ENCODE data around the gene CKAP2L.

Gene CKAP2L

GRCh38 chr2:112757265-112757664, 7.1 kb downstream of the CKAP2L start:
- DNase-seq = no peak

- DNase-seq = no peak
Observed at GRCh38 chr2:112756207-112756606, 8.2 kb downstream of the CKAP2L start.

GRCh38 chr2:112755444-112755843, 9.0 kb downstream of the CKAP2L start:
- DNase-seq = no peak

GRCh38 chr2:112754564-112754963, 9.8 kb downstream of the CKAP2L start:
- no peak for DNase-seq

DNA sequence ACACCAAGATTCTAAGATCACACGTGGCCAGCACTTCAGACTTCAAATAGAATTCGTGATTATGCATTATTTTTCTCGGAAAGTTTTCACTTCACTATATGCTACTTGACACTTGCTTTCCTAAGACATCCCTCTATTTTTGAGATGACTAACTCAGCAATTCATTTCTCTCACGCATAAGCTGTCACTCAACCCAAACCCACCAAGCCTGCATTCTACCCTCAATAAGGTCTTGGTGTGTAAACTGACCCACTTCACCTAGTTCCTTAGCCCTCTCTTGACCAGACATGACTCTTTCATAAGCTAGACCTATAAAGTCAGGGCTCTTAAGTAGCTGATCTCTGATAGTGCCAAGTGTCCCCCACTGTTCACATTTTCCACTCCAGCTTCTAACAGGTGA, 11.7 kb downstream of the CKAP2L start:
- DNase-seq = no peak

GRCh38 chr2:112751451-112752197, 12.8 kb downstream of the CKAP2L start:
- no peak for DNase-seq

DNA sequence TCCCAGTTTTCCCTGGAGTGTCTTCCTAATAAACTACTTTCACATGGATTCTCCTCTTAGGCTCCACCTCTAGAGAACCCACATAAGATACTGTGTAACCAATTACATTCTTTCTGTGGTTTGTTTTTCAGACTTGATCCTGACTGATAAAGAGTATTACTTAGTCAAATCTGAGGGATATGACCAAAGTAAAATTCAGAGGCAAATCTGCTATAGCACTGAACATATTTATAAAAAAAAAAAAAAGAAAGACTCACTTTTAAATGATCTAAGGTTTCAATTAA, 13.9 kb downstream of the CKAP2L start:
- DNase-seq = no peak

DNA sequence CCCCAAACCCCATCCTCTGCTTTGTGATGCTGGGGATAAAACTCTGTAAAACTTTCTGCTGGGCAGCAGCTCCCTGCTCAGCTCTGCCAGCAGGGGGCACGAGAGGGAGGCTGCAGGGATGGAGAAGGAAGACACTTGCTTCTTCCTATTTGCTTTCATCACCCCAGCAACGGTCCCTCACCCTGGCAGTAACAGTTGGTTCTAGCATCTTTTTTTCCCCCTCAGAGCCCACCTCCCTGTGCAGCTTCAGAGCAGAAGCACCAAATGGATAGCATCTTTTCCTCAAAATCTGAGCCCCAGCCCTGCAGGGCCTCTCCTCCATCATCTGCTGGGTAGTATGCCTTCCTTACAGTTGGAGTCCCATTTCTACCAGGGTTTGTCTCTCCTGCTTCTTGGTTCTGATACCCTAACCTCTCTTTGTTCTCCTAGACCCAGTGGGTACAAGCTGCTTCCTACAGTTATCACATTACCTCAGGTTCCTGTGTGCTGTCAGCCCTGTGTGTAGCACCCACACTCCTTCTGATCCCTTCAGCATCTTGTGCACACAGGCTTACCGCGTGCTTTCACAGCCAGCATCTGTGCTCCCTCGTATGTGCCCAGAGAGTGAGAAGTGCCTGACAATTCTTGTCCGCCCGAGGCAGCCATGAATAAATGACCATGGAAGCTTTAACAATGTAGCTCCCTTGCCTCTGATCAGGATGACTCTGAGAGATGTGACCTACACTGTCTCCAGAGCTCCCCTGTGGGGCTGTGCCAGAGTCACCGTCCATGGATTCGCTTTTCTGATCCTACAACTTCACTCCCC, 14.5 kb downstream of the CKAP2L start:
- peak; percentile 89 for DNase-seq

GRCh38 chr2:112740527-112740926, 23.9 kb downstream of the CKAP2L start:
- no peak for DNase-seq

DNA sequence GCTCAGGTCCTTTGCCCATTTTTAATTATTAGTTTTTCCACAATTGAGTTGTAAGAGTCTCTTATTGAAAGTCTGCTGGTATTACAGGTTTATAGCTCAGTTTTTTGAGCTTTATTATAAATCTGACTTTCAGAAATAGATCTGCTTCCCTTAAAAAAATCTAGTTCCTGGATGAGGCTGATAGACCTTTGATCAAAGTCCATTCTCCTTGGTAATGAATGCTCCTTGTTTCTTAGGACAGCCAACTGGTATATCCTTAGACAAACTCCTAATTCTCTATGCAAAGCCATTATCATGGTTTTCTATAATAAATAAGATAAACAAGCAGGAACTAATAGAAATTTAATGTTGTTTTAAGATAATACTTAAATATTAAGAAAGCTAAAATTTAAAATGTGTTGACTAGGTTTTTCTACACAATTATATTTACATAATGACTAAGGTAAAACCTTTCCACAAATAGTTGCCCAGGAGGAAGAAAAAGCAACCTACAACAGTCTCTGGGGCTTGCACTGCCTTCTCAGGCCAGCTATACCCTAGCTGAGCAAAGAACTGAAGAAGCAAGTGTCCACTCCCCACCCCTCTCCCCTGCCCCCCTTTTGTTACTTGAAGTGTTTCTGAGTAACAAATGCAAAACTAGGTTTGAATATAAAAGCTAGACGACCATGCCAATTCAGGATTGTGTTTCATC, 26.7 kb downstream of the CKAP2L start:
- no peak for DNase-seq

DNA sequence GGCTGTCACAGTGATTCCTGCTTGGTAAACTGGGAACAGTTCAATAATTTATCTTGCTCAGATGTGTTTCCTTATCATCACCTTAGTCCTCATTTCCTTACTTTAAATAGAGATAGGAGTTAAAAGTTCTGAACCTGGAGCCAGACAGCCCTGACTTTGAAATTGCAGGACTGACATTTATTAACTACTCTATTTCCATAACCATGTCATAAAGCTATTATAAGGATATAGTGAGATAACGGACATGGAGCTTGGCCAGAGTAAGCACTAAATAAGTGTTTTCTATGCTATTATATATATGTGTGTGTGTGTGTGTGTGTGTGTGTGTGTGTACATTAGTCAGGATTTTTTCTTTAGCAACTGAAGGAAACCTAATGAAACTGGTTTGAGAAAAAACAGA, 30.5 kb downstream of the CKAP2L start:
- no peak for DNase-seq

DNA sequence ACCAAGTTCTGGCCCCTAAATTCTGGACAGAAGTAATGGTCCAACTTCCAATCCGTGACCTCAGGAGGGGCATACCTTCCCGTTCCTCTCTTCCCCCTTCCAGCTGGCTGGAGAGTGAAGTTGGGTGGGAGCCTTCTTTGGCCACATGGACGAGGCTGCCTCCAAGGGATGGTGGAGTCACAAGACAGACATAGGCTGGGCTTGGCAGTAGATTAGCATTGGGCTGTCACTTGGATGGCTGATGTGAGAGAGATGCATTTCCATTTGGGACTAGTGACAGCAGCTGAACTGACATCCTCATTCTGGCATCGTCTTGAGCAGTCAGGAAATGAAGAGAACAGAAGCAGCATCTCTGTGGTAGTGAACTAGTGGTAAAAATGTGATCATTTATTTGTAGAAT, 31.0 kb downstream of the CKAP2L start:
- DNase-seq = no peak

DNA sequence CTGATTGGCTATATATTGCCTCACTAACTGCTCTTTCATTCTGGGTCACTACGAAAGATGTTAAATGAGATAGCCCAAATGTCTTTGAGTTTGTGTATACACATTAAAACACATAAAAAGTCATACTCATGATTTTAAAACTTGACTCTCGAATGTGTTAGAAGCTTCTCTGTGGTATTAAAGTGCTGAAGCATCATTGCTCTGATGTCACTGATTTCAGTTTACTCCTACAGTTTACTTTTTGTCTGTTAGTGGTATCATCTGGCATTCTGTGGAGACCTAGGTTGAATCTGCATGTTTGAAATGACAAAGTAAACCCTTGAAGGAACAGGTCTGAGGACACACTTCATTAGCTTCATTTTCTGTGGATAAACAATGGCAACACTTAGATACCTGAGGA, 32.9 kb downstream of the CKAP2L start:
- no peak for DNase-seq

GRCh38 chr2:112730791-112731190, 33.6 kb downstream of the CKAP2L start:
- DNase-seq = no peak

- DNase-seq = no peak
Observed at GRCh38 chr2:112730216-112730615, 34.2 kb downstream of the CKAP2L start.

GRCh38 chr2:112728378-112729175, 35.8 kb downstream of the CKAP2L start:
- DNase-seq = no peak

GRCh38 chr2:112728029-112728362, 36.4 kb downstream of the CKAP2L start:
- no peak for DNase-seq

DNA sequence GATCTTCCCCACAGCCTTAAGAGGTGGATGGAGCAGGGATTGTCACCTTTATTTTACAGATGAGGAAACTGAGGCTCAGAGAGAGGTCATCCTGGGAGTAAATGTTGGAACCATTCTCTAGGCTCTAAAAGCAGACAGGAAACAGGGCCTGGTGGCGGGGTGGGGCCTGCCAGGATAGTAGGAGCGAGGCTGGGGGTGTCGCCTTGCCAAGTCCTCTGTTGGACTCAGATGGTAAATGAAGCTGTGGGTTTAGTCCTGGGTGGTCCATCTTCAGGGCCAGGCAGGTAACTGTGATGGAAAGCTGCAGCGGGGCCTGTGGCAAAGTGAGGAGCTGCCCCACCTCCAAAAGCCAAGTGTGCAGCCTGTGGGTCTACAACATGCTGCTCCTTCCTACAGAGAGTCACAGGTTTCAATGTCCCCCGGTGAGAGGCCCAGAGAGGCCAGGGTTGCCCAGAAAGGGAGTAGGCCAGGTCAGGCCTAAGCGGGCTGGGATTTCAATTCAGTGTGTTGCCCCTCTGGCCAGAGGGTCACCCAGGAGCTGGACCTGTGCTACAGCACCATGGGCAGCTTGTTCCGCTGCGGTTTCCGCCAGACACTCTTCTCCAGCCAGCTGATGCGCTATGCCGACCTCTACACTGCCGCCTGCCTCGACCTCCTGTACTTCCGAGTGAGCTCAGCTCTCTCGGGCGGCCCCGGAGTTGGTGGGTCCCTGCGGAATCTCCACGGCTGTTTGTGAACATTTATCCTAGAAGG, 37.0 kb downstream of the CKAP2L start:
- no peak for DNase-seq

DNA sequence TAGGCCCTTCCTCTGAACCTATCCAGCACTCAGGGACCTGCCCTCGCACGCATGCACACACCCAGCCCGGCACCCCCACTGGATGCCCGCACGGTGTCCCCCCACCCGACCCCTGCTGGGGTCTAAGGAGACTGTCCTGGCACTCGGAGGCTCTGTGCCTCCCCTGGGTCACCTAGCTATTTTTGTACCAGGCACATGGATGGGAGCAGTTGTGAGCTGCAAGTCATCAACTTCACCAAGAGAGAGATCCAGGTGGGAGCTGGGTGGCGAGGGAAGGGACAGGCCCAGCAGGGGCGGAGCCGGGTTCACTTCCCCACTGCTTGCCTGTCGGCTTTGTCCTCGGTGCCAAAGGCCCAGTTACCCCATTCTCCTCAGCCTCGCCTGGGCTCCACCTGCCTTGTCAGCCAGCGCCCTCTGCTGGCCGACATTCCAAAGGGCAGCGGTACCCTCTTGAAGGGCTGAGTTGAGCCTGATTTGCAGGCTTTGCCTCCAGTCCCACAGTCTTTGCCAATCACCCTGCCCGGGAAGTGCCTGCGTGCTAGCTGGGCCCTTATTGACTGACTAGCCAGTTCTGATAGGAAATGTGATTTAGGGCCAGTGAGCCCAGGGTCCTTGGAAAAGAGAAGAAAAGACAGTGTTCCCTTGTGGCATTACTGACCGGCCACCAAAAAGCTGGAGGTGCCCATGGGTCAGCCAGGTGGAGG, 37.8 kb downstream of the CKAP2L start:
- peak; percentile 95 for DNase-seq

DNA sequence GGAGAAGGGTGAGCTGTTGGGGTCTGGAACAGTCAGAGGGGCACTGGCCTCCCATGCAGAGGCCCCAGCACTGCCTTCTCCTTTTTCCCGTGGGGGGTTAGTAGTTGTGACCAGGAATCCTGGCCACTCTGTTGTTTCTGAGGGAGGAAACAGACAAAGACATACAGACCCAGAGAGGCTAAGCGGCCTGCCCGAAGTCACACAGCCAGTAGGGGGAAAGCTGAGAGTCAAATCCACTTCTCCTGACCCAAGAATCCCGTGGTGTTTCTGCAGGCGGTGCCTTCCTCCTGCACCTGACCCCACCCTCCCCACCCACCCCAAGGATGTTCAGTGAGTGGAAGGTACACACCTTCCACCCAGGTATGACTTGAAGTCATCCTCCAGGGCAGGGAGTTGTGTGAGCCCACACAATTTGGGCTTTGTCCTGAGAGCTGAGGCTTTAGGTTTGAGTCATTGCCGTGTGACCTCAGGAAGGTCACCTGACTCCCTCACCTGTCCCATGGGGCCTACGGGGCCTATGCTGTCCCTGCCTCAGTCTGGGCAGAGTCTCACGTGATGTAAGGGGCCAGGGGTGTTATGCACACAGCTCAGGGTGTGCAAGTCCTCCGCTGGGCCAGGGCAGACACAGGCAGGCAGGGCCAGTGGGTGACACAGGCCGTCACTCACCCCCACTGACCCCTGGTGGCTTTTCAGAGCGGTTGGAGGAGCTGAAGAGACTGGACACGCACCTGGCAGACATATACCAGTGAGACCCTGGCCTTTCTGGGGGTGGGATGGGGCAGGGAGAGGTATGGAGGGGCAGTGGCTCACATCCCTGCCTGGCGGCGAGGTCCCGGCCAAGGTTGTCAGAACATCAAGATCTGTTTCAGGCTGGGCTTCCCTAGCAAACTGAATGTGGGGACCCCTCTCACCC, 38.6 kb downstream of the CKAP2L start:
- DNase-seq = no peak

Data from activated CD4-positive, alpha-beta T cell treated with anti-CD3 and anti-CD28 coated beads, Interleukin-2, Interleukin-6, amounts not matched to agents 100 ng/mL and 50 ng/mL, durations not matched to agents 16 hours and 8 hours (primary cell).